SH-SY5Y (cell line): ENCODE measurements around the gene EVI5L.

Experiments used
- GATA2 ChIP-seq: IDR thresholded peaks from 2 replicates; pipeline ENCODE4 v1.6.1; 2011; ENCODE audit warnings: mild to moderate bottlenecking, low read depth, low read length
- GATA3 ChIP-seq: IDR thresholded peaks from 2 replicates; pipeline ENCODE4 v1.6.1; 2011; ENCODE audit warnings: low read depth, mild to moderate bottlenecking, low read length, moderate library complexity

EVI5L gene

DNA sequence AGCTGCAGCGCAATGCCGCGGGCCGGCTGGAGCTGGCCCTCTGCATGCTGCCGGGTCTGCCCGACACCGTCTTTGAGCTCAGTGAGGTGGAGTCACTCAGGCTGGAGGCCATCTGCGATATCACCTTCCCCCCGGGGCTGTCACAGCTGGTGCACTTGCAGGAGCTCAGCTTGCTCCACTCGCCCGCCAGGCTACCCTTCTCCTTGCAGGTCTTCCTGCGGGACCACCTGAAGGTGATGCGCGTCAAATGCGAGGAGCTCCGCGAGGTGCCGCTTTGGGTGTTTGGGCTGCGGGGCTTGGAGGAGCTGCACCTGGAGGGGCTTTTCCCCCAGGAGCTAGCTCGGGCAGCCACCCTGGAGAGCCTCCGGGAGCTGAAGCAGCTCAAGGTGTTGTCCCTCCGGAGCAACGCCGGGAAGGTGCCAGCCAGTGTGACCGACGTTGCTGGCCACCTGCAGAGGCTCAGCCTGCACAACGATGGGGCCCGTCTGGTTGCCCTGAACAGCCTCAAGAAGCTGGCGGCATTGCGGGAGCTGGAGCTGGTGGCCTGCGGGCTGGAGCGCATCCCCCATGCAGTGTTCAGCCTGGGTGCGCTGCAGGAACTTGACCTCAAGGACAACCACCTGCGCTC, 69.8 kb downstream of the EVI5L start:
- no peak for TF ChIP-seq GATA3

DNA sequence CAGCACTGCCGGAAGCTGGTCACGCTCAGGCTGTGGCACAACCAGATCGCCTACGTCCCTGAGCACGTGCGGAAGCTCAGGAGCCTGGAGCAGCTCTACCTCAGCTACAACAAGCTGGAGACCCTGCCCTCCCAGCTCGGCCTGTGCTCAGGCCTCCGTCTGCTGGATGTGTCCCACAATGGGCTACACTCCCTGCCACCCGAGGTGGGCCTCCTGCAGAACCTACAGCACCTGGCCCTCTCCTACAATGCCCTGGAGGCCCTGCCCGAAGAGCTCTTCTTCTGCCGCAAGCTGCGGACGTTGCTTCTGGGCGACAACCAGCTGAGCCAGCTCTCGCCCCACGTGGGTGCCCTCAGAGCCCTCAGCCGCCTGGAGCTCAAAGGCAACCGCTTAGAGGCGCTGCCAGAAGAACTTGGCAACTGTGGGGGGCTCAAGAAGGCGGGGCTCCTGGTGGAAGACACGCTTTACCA, 70.4 kb downstream of the EVI5L start:
- no peak for TF ChIP-seq GATA3
- no peak for TF ChIP-seq GATA2

DNA sequence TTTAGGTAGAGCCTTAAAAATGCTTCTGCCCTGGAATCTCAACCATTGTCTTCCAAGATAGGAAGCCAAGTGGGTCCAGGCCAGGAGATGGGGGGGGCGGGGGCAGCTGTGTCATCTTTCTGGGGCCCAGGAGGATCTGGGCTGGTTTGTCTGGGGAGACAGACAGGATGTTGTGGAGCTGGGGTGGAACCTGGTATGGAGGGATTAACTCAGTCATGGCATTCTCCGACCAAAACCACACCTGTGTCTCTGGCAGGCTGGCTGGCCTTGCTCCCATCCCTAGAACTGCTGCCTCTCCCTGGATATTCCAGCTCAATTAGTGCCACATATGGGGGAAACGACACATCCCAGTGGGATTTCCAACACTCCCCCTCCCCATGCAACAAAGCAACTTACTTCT, 70.9 kb downstream of the EVI5L start:
- TF ChIP-seq GATA2, result no peak
- no peak for TF ChIP-seq GATA3

DNA sequence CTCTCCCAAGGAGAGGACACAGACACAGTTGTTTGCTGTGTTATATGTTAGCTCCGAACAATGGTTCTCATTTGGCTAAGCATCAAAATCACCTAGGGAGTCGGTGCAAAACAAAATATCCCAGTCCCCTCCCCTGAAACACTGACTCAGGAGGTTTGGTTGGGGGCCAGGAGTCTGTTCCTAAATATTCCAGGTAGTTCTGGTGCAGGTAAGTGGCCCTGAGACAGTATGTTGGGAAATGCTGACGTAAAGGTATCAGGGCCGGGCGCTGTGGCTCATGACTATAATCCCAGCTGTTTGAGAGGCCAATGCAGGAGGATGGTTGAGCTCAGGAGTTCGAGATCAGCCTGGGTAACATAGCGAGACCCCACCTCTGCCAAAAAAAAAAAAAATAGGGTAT, 71.3 kb downstream of the EVI5L start:
- TF ChIP-seq GATA2 (no peak), GATA3 (no peak)

DNA sequence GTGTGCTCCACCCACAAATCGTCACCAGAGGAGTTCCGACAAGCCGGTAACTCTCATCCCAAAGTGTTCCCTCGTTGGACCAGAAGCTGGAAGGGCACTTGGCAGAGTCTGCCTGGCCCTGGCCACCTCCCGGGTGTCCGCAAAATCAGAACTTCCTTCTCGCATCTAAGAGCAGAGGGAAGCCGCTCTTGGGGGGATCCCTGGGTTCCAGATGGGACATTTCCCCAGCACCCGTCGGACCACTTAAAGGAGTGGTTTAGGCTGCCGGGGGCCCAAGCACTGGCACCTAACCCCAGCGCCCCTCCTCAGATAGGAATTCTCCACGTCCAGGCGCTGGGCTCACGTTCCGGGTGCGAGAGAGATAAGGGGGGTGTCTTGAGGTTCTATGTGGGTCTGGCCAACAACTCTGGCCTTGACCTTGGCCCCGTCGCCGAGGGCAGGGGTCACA, 72.8 kb downstream of the EVI5L start:
- TF ChIP-seq GATA2 (no peak), GATA3 (no peak)

DNA sequence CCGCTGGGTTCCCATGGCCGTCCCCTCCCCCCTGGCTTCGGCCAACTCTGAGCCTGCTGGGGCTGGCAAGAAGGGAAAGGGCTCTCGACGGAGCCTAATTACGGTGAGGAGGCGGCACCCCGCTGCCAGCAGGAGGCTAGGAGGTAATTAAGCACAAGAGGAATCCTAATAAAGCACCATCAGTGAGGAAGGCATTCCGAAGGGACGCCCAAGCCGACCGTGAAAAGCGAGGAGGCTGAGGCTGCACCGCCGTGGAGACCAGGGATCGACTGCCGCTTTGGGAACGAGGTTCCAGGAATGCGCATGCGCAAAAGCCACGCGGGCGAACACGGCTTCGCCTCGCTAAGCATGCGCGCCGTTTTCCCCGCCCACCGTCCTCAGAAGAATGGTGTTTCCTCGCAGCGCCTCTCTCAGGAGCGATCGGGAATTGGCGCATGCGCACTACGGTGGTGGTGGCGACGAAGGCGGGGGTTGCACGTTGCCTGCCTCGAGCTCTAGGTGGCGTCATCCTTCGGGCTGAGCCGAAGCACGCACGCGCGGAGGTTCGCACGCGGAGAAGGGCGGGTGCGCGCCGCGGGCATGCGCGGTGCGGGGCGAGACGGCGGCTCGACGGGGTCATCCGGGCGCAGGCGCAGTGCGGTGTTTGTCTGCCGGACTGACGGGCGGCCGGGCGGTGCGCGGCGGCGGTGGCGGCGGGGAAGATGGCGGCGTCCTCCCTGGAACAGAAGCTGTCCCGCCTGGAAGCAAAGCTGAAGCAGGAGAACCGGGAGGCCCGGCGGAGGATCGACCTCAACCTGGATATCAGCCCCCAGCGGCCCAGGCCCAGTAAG, 73.4 kb downstream of the EVI5L start, which contains the start of gene MAP2K7:
Gene MAP2K7, plus strand, starts transcription at position 634 of the 830 bp plus-strand sequence. Its CDS starts 68 bp downstream, at position 702.
- TF ChIP-seq GATA2, result no peak; the same call in 1 of the 2 replicates
- no peak for TF ChIP-seq GATA3

DNA sequence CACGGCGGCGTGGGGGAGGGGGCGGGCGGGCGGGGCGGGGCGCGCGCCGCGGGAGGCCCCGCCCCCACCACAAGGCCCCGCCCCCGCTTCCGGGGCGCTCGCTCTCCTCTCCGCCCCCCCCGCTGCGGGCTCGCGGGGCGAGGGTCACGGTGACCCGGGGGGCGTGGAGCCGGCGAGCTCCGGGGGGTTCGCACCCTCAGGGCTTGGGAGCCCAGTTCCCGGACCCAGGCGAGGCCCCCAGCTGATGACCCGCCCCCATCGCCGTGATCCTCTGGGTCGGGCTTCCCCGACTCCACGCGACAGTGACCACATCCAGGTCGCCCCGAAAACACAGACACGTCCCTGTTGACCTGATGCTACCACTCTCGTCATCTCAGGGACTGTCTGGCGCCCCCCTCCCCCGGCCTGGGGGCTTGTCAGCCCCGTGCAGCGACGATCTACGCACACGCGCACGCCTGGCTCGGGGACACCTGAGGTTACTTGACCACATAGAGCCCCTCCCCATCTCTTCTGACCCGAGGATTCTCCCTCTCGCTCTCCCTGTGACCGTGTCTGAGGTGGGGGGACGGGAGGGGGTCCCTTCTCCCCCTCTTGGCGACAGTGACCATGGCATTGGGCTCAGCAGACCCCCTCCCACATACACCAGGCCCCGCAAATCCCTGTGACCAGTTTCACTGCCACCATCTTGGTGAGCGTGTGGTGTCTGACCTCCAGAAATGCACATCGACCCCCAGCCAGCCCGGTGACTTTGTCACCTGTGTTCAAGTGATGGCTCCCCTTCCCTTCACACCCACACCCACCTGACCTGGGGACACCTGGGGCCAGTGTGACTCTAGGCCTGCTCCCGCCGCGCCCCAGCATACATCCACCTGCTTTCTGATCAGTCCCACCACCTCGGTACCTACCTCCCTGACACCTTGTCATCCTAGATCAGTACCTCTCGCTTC, 74.3 kb downstream of the EVI5L start:
- no peak for TF ChIP-seq GATA3
- no peak for TF ChIP-seq GATA2

DNA sequence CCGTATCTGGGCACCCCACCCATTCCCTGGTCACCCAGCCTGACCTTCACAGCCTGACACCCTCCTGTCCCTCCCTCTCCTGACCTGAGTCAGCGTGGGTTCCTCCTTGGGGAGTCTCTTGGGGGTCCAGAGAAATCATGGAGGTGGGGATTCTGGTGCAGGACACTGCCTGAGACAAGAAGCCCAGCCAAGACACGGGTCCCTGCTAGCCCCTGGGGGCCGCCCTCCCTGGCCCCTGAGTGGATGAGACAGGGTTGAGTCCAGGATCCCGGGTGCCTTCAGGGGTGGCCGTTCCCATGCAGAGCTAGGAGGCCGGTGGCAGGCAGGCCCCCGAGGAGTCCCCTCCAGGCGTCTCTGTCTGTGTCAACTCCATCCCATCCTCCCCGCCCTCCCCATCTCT, 75.2 kb downstream of the EVI5L start:
- TF ChIP-seq GATA3 (no peak), GATA2 (no peak)

DNA sequence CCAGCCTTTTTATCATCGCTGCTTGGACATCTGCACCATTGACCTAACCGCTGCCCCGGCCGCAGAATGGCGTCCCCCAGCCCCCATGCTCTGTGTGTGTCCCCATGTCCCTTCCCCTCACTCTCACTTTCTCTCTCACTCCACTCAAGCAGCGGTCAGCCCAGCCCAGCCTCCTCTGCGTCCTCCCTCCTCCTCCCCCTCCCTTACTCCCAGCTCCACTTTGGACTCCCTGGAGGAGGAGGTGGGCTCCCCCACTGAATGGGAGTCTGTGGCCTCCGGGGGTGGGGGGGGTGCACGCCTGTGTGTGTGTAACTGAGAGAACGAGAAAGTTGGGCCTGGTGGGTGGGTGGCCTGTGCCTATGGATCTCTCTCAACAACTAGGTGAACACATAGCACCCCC, 75.8 kb downstream of the EVI5L start:
- TF ChIP-seq GATA3, result no peak
- no peak for TF ChIP-seq GATA2

DNA sequence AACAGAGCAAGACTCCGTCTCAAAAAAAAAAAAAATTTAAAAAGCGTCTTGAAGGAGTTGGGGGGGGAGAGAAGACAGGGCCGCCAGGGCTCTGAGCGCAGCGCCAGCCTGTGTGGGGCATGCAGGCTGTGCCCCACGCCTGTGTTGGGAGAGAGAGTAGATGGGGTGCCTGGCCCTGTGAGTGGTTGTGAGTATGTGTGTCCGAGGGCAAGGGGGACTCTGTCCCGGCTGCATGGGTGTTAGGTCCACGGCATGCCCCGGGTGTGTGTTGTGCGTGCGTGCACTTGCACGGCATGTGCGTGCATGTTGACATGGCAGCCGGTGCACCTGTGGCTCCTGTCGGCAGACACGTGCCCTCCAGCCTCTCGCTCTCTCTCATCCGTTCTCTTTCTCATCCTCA, 77.1 kb downstream of the EVI5L start:
- TF ChIP-seq GATA3 (no peak), GATA2 (no peak)

DNA sequence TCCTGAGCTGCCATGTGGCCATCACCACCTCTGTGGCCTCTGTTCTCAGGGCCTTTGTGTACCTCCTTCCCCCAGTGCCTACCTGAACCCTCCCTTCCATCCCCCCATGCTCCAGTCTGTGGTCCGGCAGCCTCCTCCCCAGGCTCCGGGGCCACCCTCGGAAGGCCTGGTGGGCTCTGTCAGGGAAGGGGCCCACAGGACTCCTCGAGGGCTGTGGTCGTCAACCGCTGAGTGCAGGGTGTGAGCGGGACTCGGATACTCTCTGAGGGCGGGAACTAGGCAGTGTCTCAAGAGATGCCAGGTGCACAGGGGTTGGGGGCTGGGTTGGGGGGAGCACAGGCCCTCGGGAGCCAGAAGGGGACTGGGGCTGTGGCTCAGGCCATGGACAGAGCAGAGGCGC, 77.5 kb downstream of the EVI5L start:
- TF ChIP-seq GATA2 (no peak), GATA3 (no peak)

DNA sequence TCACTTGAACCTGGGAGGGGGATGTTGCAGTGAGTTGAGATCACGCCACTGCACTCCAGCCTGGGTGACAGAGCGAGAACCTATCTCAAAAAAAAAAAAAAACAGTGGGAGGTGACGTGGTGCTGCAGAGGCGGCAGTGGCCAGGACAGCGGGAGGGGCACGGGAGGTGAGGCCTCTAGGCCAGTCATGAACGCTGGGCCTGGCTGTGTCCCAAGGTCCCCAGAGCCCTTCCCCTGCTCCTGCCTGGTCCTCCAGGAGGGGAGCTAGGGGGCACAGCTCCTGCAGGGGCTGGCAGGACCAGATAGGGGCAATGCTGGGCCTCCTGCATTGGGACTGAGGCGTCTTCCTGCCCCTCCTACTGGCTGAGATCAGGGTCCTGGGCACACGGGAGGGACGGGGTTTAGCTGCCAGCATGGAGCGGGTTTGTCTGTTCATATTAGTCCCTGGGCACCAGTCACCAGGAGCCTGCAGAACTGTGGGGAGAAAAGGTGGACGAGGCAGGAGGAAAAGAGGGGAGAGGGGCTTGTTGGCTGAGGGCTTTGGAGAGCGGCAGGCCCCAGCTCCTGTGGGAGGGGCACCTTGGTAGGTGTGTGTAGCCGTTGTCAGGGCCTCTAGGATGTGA, 78.2 kb downstream of the EVI5L start:
- TF ChIP-seq GATA3 (no peak), GATA2 (no peak)

DNA sequence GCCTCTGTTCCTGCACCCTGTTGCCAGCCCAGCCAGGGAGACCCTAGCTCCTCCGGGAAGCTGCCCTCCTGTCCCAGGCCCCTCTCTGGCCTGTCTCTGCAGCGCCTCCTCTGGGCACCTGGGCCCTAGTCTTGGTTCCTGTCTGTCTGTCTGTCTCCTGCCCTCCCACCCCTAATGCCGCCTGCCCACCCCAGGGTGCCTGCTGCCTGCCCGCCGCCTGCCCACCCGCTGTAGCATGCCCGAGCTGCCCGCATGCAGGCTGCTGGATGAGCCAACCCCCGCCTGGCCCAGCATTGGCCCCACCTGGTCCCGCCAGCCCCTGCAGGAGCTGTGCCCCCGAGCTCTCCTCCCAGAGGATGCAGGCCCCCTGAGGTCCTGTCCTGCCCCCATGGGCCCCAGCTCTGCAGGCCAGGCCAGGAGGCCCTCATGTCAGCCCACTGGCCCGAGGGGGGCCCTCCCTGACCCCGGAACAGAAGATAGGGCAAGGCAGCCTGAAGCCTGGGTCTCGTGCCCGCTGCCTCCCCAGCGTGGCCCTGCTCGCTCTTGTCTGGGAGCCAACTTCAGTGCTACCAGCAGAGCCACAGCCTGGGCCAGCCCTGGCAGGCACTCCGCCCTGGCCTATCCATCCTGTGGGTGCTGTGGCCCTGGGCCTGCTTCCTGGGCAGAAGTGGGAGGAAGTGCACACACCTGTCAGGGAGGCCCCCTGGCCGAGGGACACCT, 78.9 kb downstream of the EVI5L start:
- TF ChIP-seq GATA2 (no peak), GATA3 (no peak)

DNA sequence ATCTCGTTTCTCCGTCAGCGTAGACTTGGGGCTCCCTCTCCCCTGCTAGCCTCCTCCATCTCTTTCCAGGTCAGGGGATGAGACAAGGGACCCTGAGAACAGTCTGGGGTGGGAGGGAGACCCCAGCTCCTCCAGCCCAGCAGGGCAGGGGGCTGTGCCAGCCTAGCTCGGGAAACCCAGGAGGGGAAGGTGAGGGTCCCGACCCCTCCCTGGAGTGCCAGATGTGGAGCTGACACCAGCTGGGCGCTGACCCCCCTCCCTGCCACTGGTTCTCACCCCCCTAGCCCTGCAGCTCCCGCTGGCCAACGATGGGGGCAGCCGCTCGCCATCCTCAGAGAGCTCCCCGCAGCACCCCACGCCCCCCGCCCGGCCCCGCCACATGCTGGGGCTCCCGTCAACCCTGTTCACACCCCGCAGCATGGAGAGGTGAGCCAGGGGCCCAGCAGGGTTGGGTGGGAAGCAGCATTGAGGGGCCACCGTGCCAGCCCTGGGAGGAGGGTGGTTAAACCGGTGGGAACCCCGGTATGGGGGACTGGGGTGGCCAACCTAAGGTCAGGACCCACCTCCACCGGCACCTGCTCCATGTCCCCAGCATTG, 79.6 kb downstream of the EVI5L start:
- TF ChIP-seq GATA3, result no peak
- no peak for TF ChIP-seq GATA2
